Stomach smooth muscle (tissue), 2 donors: ENCODE data around the gene ATF7IP.
"Not testable (repeated sequence)": the region's sequence is repeated elsewhere in the genome, so short reads cannot be mapped to it uniquely, and the experiment has no call there.

Experiments used
- H3K27ac ChIP-seq: one replicate; pipeline ENCODE4 v1.7.0; 2013; ENCODE audit warnings: mild to moderate bottlenecking, low read length, inconsistent platforms
- H3K27me3 ChIP-seq, 2 donors: one replicate each; pipeline ENCODE4 v1.7.0; 2013; ENCODE audit warnings: low read length in 2 of 2; ENCODE audit not compliant: insufficient read depth in 2 of 2, control insufficient read depth in 1 of 2
- H3K36me3 ChIP-seq, 2 donors: one replicate each; pipeline ENCODE4 v1.7.0; 2013; ENCODE audit warnings: low read length in 2 of 2; ENCODE audit not compliant: control insufficient read depth in 2 of 2, insufficient read depth in 2 of 2
- H3K4me1 ChIP-seq: one replicate; pipeline ENCODE4 v1.7.0; 2013; ENCODE audit warnings: low read length; ENCODE audit not compliant: control insufficient read depth, insufficient read depth
- H3K4me3 ChIP-seq, 2 donors: one replicate each; pipeline ENCODE4 v1.7.0; 2013; ENCODE audit warnings: low read length in 2 of 2
- H3K9ac ChIP-seq, 2 donors: one replicate each; pipeline ENCODE4 v1.7.0; 2013; ENCODE audit warnings: low read length in 2 of 2, mild to moderate bottlenecking in 1 of 2
- H3K9me3 ChIP-seq, 2 donors: one replicate each; pipeline ENCODE4 v1.7.0; 2013; ENCODE audit warnings: low read length in 2 of 2; ENCODE audit not compliant: control insufficient read depth in 2 of 2
- donor health status: healthy.
- donor health status: Pancreatic carcinoma.

Gene ATF7IP

DNA sequence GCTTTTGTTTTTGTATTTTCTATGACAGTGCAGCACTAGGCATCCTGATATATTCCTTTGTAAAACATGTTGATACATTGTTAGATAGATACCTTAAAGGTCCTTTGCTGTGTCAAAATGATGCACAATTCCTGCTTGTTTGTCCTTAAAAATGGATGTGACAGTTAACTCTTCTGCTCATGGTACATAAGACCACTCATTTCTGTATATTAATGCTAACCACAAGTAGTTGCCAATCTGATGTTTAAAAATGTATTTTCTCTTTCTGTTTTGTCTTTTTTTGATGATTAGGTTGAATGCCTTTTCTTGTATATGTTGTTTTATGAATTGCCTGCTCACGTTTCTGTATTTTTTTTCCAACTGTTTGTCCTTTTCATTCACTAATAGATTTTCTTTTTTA, 35.1 kb downstream of the ATF7IP start:
- Histone ChIP-seq H3K27me3 (no peaks in the 10 kb centered on the region), H3K4me1 (peaks cover 2% of the 10 kb centered on the region), H3K4me3 (no peak overlapping the region), H3K9me3 (peaks cover 3 to 5% of the 10 kb centered on the region in 2 donors), H3K9ac (no peak overlapping the region), H3K36me3 (no peaks in the 10 kb centered on the region), H3K27ac (no peak overlapping the region)

DNA sequence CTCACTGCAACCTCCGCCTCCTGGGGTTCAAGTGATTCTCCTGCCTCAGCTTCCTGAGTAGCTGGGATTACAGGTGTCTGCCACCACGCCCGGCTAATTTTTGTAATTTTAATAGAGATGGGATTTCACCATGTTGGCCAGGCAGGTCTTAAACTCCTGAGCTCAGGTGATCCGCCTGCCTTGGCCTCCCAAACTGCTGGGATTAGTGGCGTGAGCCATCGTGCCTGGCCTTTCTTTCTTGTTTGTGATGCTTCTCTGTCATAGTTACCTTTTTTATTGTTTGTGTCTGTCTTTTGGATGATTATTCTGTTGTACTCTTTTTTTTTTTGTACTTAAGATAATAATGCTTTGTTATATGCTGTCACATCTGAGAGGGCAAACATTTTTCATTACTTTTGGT, 35.8 kb downstream of the ATF7IP start:
- not testable (repeated sequence) for H3K4me1 ChIP-seq, H3K27ac ChIP-seq, H3K27me3 ChIP-seq

DNA sequence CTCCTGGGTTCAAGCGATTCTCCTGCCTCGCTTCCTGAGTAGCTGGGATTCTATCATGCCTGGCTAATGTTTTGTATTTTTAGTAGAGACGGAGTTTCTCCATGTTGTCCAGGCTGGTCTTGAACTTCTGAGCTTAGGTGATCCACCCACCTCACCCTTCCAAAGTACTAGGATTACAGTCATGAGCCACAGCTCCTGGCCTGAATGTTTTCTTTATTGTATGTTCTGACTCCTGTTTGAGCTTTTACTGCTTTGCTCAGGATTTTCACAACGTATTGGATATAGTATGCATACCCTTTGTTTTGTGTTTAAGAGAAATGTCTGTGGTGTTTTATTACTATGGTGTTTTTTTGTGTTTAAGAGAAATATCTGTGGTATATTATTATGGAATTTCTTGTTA, 37.2 kb downstream of the ATF7IP start:
- Histone ChIP-seq H3K4me3 (no peak overlapping the region), H3K9me3 (peaks cover 3 to 5% of the 10 kb centered on the region in 2 donors), H3K4me1 (peaks cover 2% of the 10 kb centered on the region), H3K27me3 (no peaks in the 10 kb centered on the region), H3K9ac (no peak overlapping the region), H3K27ac (no peak overlapping the region), H3K36me3 (no peaks in the 10 kb centered on the region)

More for the DNA sequence above, 35.8 kb downstream of the ATF7IP start:
- not testable (repeated sequence) for H3K9ac ChIP-seq, H3K4me3 ChIP-seq, H3K36me3 ChIP-seq, H3K9me3 ChIP-seq

DNA sequence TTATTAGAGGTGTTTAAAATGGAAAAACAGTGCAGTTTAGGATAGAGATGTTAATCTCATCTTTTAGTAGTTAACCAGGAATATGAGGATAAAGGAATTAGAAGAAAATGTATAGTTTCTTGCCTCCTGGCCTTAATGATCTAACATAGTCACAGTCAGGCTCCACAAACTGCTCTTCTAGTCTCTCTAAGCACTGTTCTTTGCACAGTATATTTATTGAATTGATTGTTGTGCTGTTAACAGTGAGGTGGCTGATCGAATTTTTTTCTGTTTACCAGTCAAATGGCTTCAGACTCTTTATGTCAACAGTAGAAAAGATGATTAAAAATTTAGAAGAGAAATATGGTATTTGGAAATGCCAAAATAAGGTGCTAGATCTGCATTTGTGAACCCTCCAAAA, 37.8 kb downstream of the ATF7IP start:
- Histone ChIP-seq H3K4me1 (peaks cover 2% of the 10 kb centered on the region), H3K27me3 (no peaks in the 10 kb centered on the region), H3K9ac (no peak overlapping the region), H3K9me3 (peaks cover 3 to 5% of the 10 kb centered on the region in 2 donors), H3K4me3 (no peak overlapping the region), H3K27ac (no peak overlapping the region), H3K36me3 (no peaks in the 10 kb centered on the region)

DNA sequence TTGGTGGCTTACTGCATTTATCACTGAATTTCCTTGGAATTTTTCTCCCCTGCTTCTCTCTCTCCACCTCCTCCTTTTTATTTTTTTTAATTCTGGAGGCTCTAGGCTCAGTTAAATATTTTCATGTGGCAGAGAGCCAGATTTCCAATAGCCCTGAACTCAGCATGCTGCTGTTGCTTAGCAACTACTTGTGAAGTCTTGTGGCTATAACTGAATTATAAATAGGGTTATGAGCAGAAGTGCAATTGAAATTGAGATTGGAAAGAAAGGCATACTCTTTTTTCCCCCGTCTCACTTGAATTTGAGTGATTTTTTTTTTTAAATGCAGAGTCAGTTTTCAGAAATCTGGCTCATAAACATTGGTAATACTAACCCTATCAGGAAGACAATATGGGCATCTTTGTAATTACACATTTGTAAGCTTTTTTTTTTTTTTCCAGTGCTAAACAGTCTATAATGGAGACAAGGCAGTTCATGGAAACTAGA, 38.3 kb downstream of the ATF7IP start:
- Histone ChIP-seq H3K27ac (no peak overlapping the region), H3K9me3 (peaks cover 3 to 5% of the 10 kb centered on the region in 2 donors), H3K36me3 (no peaks in the 10 kb centered on the region), H3K27me3 (no peaks in the 10 kb centered on the region), H3K4me3 (no peak overlapping the region), H3K4me1 (peaks cover 2% of the 10 kb centered on the region), H3K9ac (no peak overlapping the region)

DNA sequence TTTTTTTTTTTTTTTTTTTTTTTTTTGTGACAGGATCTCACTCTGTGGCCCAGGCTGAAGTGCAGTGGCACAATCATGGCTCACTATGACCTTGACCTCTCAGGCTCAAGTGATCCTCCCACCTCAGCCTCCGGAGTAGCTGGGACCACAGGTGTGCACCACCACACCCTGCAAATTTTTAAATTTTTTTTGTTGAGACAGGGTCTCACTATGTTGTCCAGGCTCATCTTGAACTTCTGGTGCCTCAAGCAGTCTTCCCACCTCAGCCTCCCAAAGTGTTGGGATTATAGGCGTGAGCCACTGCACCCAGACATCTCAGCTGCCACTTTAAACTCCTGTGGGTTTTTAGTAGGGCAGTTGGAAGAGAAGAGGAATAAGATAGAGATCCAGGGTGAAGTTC, 39.9 kb downstream of the ATF7IP start:
- H3K9me3 ChIP-seq, H3K27ac ChIP-seq, H3K36me3 ChIP-seq, H3K9ac ChIP-seq, H3K4me3 ChIP-seq, H3K4me1 ChIP-seq, H3K27me3 ChIP-seq: not testable (repeated sequence)

DNA sequence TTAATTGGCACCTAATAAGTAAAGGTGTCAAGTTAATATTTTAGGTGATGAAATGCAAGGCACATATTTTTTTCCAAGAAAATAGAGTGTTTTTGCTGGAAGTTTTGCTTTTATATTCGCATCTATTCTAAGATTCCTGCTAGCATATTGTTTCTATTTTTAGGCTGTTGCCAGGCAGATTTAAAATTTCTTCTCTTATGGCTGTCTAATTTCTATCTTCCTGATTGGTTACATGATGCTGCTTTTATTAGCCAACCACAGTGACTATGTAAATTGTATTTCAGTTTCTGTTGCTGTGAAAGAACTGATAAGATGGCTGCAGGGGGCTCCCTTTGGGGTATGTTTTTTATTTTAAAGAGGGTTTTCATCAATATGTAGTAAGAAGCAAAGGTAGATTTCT, 42.7 kb downstream of the ATF7IP start:
- no peak overlapping the region for H3K27ac ChIP-seq
- no peaks in the 10 kb centered on the region for H3K36me3 ChIP-seq
- H3K27me3 ChIP-seq = no peaks in the 10 kb centered on the region
- H3K4me3 ChIP-seq = no peak overlapping the region
- H3K4me1 ChIP-seq = peaks cover 2% of the 10 kb centered on the region
- H3K9ac ChIP-seq = no peak overlapping the region
- H3K9me3 ChIP-seq = no peaks in the 10 kb centered on the region

DNA sequence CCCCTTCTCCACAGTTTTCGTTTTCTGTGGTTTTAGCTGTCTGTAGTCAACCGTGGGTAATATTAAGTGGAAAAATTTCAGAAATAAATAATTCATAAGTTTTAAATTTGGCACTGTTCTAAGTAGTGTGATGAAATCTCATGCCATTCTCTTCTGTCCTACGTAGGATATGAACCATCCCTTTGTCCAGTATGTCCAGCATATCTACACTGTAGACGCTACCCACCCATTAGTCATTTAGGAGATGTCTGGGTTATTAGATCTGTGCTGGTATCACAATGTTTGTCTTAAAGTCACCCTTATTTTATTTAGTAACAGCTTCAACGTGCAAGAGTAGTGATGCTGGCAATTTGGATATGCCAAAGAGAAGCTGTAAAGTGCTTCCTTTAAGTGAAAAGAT, 44.7 kb downstream of the ATF7IP start:
- Histone ChIP-seq H3K27me3 (no peaks in the 10 kb centered on the region), H3K9me3 (no peaks in the 10 kb centered on the region), H3K4me1 (peaks cover 2% of the 10 kb centered on the region), H3K9ac (no peak overlapping the region), H3K4me3 (no peak overlapping the region), H3K36me3 (no peaks in the 10 kb centered on the region), H3K27ac (no peak overlapping the region)

DNA sequence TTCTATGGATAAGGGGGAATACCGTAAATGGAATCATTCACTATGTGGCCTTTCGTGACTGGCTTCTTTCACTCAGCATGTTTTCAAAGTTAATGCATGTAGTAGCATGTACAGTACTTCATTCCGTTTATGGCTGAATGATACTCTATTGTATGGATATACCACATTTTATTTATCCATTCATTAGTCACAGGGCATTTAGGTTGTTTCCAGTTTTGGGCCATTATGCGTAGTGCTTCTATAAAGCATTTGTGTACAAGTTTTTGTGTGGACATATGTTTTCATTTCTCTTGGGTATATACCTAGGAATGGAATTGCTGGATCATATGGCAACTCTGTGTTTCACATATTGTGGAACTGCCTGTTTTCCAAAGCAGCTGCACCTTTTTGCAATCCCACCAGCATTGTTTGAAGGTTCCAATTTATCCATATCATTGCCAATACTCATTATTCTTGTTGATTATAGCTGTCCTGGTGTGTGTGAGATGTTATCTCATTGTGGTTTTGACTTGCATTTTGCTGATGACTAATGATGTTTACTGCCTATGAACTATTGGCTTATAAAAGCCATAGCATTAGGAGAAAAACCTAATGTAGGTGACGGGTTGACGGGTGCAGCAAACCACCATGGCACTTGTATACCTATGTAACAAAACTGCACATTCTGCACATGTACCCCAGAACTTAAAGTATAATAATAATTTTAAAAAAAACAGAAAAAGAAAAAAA, 45.5 kb downstream of the ATF7IP start:
- Histone ChIP-seq H3K36me3 (no peaks in the 10 kb centered on the region), H3K9me3 (no peaks in the 10 kb centered on the region), H3K27ac (no peak overlapping the region), H3K27me3 (no peaks in the 10 kb centered on the region), H3K9ac (no peak overlapping the region), H3K4me1 (peaks cover 2% of the 10 kb centered on the region), H3K4me3 (no peak overlapping the region)

DNA sequence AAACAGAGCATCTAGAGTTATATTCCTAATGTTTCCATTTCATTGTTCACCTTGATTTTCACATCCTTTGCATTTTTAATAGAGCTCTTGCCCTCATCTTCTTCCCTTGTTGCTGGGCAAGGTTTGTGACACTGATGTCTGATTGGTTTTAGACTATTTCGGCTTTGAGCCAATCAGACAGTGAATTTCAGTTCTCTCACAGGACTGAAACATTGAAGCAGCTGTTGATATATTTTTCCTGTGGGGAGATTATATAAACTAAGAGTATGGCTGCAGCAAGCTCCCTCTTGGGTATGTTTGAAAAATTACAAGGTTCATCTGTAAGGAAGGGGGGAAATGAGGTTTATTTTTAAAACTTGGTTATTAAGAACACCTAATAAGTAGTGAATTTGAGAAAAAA, 51.2 kb downstream of the ATF7IP start:
- peaks cover 2% of the 10 kb centered on the region for H3K4me1 ChIP-seq
- peaks cover 0 to 5% of the 10 kb centered on the region in 2 donors for H3K9me3 ChIP-seq
- no peaks in the 10 kb centered on the region for H3K27me3 ChIP-seq
- H3K9ac ChIP-seq = no peak overlapping the region
- H3K27ac ChIP-seq = no peak overlapping the region
- no peak overlapping the region for H3K4me3 ChIP-seq
- H3K36me3 ChIP-seq = peaks cover 0 to 3% of the 10 kb centered on the region in 2 donors

DNA sequence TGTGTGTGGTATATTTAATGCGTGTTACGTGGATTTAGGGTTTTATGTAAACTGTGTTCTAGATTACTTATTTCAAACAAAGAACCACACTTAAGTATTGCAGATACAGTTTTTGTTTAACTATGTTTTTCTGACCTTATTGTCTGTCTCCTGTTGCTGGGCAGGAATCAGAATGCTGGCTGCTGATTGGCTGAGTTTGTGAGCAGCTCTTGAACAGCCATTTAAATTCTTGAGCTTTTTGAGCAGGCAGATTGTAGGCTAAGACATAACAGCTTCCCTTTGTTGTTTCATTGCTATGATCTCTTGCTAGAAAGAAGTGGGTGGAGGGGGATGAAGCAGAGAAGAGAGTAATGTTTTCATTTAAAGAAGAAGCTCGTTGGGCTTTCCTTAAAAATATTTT, 52.2 kb downstream of the ATF7IP start:
- Histone ChIP-seq H3K4me1 (peaks cover 2% of the 10 kb centered on the region), H3K27ac (no peak overlapping the region), H3K9ac (no peak overlapping the region), H3K4me3 (no peak overlapping the region), H3K36me3 (peaks cover 0 to 3% of the 10 kb centered on the region in 2 donors), H3K9me3 (peaks cover 0 to 8% of the 10 kb centered on the region in 2 donors), H3K27me3 (no peaks in the 10 kb centered on the region)
